ENCODE results near the gene CABP1. TPM values are rescaled to one million over a fixed set of nuclear protein-coding genes. Genes with fewer than 3 reads are reported as not detected.
"Not testable (repeated sequence)": the region's sequence is repeated elsewhere in the genome, so short reads cannot be mapped to it uniquely, and the experiment has no call there.

The CABP1 gene
- total RNA-seq, 1 donor from 2014 or later, result not detected

DNA sequence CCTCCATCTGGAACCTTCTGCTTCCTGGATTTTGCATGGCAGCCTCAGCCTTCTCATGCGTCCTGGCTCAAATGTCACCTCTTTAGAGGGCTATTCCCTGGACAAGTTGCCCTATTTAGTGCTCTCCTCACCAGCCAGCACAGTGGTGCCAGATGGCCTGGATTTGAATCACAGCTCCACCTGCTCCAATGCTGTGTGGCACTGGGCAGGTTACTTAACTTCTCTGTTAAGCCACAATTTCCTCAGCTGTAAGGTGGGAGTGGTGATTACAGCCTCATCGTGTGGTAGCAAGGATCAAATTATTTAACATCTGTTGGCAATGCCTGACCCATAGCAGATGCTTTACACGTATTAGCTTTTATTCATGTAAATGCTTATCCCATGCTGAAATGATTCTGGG, 42.6 kb upstream of the CABP1 start:
- DNase-seq (ENCODE audit: low spot score), result no peak
- Mint-ChIP-seq H3K36me3 (ENCODE audit: low read depth, unreplicated experiment) (no peaks in the 10 kb centered on the region), H3K9me3 (ENCODE audit: unreplicated experiment) (no peaks in the 10 kb centered on the region), H3K4me1 (ENCODE audit: unreplicated experiment) (no peaks in the 10 kb centered on the region), H3K4me3 (ENCODE audit: unreplicated experiment) (no peak overlapping the region), H3K27ac (ENCODE audit: unreplicated experiment) (no peak overlapping the region), H3K27me3 (ENCODE audit: unreplicated experiment) (no peaks in the 10 kb centered on the region)
- TF ChIP-seq, protein P1, sequence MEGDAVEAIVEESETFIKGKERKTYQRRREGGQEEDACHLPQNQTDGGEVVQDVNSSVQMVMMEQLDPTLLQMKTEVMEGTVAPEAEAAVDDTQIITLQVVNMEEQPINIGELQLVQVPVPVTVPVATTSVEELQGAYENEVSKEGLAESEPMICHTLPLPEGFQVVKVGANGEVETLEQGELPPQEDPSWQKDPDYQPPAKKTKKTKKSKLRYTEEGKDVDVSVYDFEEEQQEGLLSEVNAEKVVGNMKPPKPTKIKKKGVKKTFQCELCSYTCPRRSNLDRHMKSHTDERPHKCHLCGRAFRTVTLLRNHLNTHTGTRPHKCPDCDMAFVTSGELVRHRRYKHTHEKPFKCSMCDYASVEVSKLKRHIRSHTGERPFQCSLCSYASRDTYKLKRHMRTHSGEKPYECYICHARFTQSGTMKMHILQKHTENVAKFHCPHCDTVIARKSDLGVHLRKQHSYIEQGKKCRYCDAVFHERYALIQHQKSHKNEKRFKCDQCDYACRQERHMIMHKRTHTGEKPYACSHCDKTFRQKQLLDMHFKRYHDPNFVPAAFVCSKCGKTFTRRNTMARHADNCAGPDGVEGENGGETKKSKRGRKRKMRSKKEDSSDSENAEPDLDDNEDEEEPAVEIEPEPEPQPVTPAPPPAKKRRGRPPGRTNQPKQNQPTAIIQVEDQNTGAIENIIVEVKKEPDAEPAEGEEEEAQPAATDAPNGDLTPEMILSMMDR (IDR thresholded peaks at IDR 0.05; ENCODE audit: unreplicated experiment), result no peak

DNA sequence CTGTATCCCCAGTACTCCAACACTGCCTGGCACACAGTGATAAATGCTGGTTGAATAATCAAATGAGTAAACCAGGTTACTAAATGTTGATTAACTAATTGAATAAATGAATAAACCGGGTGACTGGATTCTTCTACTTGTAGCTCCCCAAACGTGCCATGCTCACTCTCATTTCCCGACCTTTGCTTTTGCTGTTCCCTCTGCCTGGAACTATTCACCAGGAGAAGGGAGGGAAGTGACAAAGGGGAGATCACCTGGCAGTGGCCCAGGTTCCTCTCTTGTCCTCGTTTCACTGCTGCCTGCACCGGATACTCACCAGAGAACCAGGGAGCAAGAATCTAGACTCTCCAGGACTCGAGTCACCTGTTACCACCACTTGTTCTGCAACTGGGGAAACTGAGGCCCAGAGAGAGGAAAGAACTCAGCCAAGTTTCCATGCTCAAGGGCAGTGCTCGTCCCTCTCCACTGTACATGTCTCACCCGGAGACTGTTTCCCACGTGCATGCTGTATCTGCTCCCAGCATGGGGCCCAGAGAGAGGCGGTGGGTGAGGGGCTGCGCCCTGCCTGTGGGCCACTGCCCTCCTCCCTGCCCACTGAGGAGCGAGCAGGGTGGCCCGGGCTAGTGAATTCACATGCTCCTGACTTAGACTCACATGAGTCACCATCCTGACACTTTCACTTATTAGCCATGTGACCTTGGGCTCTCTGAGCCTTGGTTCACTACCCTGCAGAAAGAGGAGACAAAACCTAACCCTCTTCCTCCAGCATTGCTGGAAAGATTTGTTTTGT, 41.6 kb upstream of the CABP1 start:
- no peak for DNase-seq (ENCODE audit: low spot score)
- TF ChIP-seq, protein P1 (IDR thresholded peaks at IDR 0.05; ENCODE audit: unreplicated experiment), result no peak
- H3K36me3 Mint-ChIP-seq (ENCODE audit: low read depth, unreplicated experiment), result no peaks in the 10 kb centered on the region
- H3K9me3 Mint-ChIP-seq (ENCODE audit: unreplicated experiment), result no peaks in the 10 kb centered on the region
- H3K4me3 Mint-ChIP-seq (ENCODE audit: unreplicated experiment), result no peak overlapping the region
- H3K27ac Mint-ChIP-seq (ENCODE audit: unreplicated experiment), result no peak overlapping the region
- H3K4me1 Mint-ChIP-seq (ENCODE audit: unreplicated experiment), result no peaks in the 10 kb centered on the region
- H3K27me3 Mint-ChIP-seq (ENCODE audit: unreplicated experiment), result no peaks in the 10 kb centered on the region

DNA sequence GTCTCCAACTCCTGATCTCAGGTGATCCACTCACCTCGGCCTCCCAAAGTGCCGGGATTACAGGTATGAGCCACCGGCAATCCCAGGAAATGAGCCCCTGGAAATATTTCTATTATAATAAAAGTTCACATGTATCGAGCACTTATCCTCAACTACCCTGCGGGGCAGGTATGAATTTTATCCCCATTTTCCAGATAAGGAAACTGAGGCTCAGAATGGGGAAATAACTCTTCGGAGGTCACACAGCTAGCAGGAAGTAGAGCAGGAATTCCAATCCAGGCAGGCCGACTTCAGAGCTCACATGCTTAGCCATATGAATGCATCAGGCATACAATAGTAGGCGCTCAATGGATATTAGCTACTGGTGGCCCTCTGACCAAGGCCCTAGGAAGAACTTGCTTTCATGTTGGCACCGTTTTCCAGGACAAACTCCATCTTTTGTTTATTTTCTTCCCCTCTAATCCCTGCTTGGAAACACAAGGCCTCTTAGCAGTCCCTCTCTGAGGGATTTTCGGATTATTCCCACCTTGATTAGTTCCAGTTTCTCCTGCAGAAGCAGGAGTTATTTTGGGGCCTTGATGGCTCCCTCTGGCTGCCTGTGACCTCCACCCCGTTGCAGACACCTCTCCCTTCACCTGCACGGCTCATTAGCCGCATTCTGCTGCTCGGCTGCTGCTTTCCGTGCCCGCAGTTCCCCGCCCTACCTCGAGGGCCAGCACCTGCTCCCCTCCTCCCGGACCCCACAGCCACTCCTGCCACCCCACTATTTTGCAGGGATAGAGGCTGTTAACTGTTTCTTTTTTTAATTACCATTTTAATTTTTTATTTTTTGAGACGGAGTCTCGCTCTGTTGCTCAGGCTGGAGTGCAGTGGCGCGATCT, 40.5 kb upstream of the CABP1 start:
- no peak for DNase-seq (ENCODE audit: low spot score)

DNA sequence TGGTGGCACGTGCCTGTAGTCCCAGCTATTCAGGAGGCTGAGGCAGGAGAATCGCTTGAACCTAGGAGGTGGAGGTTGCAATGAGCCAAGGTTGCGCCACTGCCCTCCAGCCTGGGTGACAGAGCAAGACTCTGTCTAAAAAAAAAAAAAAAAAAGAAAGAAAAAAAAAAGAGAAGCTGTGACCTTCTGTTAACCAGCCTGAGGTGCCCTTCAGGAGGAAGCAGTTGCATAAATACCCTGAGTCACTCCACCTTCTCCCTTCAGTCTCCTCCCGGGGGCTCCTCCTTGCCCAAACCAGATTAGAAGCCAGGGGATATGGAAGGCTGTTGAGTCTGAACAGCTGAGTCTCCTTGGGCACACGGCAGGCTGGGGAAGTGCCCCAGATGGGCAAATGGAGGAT, 38.0 kb upstream of the CABP1 start:
- H3K36me3 Mint-ChIP-seq (ENCODE audit: low read depth, unreplicated experiment); H3K4me3 Mint-ChIP-seq (ENCODE audit: unreplicated experiment); H3K27me3 Mint-ChIP-seq (ENCODE audit: unreplicated experiment); H3K27ac Mint-ChIP-seq (ENCODE audit: unreplicated experiment); DNase-seq (ENCODE audit: low spot score); H3K9me3 Mint-ChIP-seq (ENCODE audit: unreplicated experiment); H3K4me1 Mint-ChIP-seq (ENCODE audit: unreplicated experiment): not testable (repeated sequence)

More for the DNA sequence above, 40.5 kb upstream of the CABP1 start:
- H3K9me3 Mint-ChIP-seq (ENCODE audit: unreplicated experiment), result no peaks in the 10 kb centered on the region
- TF ChIP-seq, protein P1 (IDR thresholded peaks at IDR 0.05; ENCODE audit: unreplicated experiment), result no peak
- H3K4me1 Mint-ChIP-seq (ENCODE audit: unreplicated experiment), result no peaks in the 10 kb centered on the region
- H3K36me3 Mint-ChIP-seq (ENCODE audit: low read depth, unreplicated experiment), result no peaks in the 10 kb centered on the region
- no peaks in the 10 kb centered on the region for H3K27me3 Mint-ChIP-seq (ENCODE audit: unreplicated experiment)
- H3K27ac Mint-ChIP-seq (ENCODE audit: unreplicated experiment), result no peak overlapping the region
- no peak overlapping the region for H3K4me3 Mint-ChIP-seq (ENCODE audit: unreplicated experiment)

DNA sequence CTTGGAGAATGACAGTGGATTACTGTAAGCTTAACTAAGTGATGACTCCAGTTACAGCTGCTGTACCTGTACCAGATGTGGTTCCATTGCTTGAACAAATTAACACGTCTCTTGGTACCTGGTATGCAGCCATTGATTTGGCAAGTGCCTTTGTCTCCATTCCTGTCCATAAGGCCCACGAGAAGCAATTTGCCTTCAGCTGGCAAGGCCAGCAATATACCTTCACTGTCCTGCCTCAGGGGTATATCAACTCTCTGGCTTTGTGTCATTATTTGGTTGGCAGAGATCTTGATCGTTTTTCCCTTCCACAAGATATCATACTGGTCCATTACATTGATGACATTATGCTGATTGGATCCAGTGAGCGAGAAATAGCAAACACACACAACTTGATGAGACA, 29.9 kb upstream of the CABP1 start:
- Mint-ChIP-seq H3K4me1 (ENCODE audit: unreplicated experiment) (no peaks in the 10 kb centered on the region), H3K4me3 (ENCODE audit: unreplicated experiment) (no peak overlapping the region), H3K36me3 (ENCODE audit: low read depth, unreplicated experiment) (no peaks in the 10 kb centered on the region), H3K27me3 (ENCODE audit: unreplicated experiment) (peaks cover 3% of the 10 kb centered on the region), H3K9me3 (ENCODE audit: unreplicated experiment) (no peaks in the 10 kb centered on the region), H3K27ac (ENCODE audit: unreplicated experiment) (no peak overlapping the region)
- TF ChIP-seq, protein P1 (IDR thresholded peaks at IDR 0.05; ENCODE audit: unreplicated experiment), result no peak
- DNase-seq (ENCODE audit: low spot score), result no peak

DNA sequence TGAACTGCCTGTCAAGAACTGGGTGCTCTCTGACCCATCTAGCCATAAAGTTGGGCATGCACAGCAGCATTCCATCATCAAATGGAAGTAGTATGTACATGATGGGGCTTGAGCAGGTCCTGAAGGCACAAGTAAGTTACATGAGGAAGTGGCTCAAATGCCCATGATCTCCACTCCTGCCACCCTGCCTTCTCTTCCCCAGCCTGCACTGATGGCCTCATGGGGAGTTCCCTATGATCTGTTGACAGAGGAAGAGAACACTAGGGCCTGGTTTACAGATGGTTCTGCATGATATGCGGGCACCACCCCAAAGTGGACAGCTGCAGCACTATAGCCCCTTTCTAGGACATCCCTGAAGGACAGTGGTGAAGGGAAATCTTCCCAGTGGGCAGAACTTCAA, 28.9 kb upstream of the CABP1 start:
- not testable (repeated sequence) for H3K4me1 Mint-ChIP-seq (ENCODE audit: unreplicated experiment); H3K27ac Mint-ChIP-seq (ENCODE audit: unreplicated experiment); H3K9me3 Mint-ChIP-seq (ENCODE audit: unreplicated experiment); H3K27me3 Mint-ChIP-seq (ENCODE audit: unreplicated experiment); H3K4me3 Mint-ChIP-seq (ENCODE audit: unreplicated experiment); DNase-seq (ENCODE audit: low spot score); H3K36me3 Mint-ChIP-seq (ENCODE audit: low read depth, unreplicated experiment)

All from endothelial cell (in vitro differentiated cells).